ENCODE results near the gene SRP14.

- TF ChIP-seq CTCF (IDR thresholded peaks at IDR 0.05) (no peak), POLR2A (IDR thresholded peaks at IDR 0.05) (no peak), POLR2AphosphoS5 (IDR thresholded peaks at IDR 0.05) (no peak), EP300 (IDR thresholded peaks at IDR 0.05) (no peak)
Measured at GRCh38 chr15:40048211-40048792, 9.3 kb upstream of the SRP14 start.

All from sigmoid colon (tissue), 4 donors.